Right atrium auricular region (tissue), 2 donors: ENCODE measurements around the gene CD22. TPM values are rescaled to one million over a fixed set of nuclear protein-coding genes. Genes with fewer than 3 reads are reported as not detected.

Source experiments
- DNase-seq: peaks from one replicate; pipeline ENCODE4 v3.0.0-alpha.2; 2019; ENCODE audit warnings: low spot score
- H3K27ac ChIP-seq, 2 donors: fragments of 200-600 bp; sonication (generic); 1 replicate in 1 of 2; 2 replicates in 1 of 2; pipeline ENCODE4 v1.5.1; 2016 to 2019
- H3K27me3 ChIP-seq, 2 donors: fragments of 200-600 bp; sonication (generic); one replicate each; pipeline versions ENCODE4 v1.5.1 to v1.6.0; 2017 to 2019
- H3K36me3 ChIP-seq: fragments of 200-600 bp; sonication (generic); one replicate; pipeline ENCODE4 v1.5.1; 2016
- H3K4me1 ChIP-seq, 2 donors: fragments of 200-600 bp; sonication (generic); one replicate each; pipeline versions ENCODE4 v1.5.1 to v1.6.0; 2017 to 2019
- H3K4me3 ChIP-seq, 2 donors: fragments of 200-600 bp; sonication (generic); 1 replicate in 1 of 2; 2 replicates in 1 of 2; pipeline ENCODE4 v1.5.1; 2017 to 2019; ENCODE audit warnings: mild to moderate bottlenecking in 1 of 2, moderate library complexity in 1 of 2
- H3K9me3 ChIP-seq, 2 donors: fragments of 200-600 bp; sonication (generic); one replicate each; pipeline ENCODE4 v1.5.1; 2019
- total RNA-seq, 2 donors: library from RNA; depleted of rRNA; stranded (reverse); fragments of >200 nt; gene quantifications; one replicate each; pipeline ENCODE4 v1.1.0, GENCODE V29; 2016
- TF ChIP-seq, protein P1 (sequence below), 2 donors: fragments of 200-600 bp; sonication (generic); IDR thresholded peaks; one replicate each; pipeline ENCODE4 v1.5.1; 2019; ENCODE audit warnings: antibody characterized with exemption in 2 of 2

CD22 gene
- total RNA-seq, 2 donors from 2014 or later: 1.4 TPM; not detected in 1

DNA sequence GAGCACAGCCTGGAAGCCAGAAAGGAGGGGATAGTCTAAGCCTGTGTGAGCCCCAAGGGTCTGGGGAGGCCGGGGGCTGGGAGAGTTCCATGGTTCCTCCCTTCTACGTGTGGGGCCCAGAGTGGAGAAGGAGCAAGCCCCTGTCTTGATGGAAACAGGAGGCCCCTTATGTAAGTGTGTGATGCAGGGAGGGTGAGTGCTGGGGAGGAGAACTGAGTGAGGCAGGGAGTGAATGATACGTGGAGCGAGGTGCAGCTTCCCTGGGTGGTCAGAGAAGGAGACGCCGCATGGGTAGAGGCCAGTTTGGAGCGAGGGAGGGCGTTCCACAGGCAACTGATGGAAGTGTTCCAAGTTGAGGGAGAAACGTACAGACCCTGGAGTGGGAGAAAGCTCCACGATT, 21.1 kb upstream of the CD22 start:
- H3K27me3 ChIP-seq: no peaks in the 10 kb centered on the region
- no peak overlapping the region for H3K4me3 ChIP-seq
- H3K4me1 ChIP-seq: peaks cover 0 to 7% of the 10 kb centered on the region in 2 donors
- no peaks in the 10 kb centered on the region for H3K36me3 ChIP-seq
- H3K27ac ChIP-seq: no peak overlapping the region
- H3K9me3 ChIP-seq: no peaks in the 10 kb centered on the region
- TF ChIP-seq, protein P1, sequence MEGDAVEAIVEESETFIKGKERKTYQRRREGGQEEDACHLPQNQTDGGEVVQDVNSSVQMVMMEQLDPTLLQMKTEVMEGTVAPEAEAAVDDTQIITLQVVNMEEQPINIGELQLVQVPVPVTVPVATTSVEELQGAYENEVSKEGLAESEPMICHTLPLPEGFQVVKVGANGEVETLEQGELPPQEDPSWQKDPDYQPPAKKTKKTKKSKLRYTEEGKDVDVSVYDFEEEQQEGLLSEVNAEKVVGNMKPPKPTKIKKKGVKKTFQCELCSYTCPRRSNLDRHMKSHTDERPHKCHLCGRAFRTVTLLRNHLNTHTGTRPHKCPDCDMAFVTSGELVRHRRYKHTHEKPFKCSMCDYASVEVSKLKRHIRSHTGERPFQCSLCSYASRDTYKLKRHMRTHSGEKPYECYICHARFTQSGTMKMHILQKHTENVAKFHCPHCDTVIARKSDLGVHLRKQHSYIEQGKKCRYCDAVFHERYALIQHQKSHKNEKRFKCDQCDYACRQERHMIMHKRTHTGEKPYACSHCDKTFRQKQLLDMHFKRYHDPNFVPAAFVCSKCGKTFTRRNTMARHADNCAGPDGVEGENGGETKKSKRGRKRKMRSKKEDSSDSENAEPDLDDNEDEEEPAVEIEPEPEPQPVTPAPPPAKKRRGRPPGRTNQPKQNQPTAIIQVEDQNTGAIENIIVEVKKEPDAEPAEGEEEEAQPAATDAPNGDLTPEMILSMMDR (IDR thresholded peaks at IDR 0.05): no peak
- DNase-seq: no peak

DNA sequence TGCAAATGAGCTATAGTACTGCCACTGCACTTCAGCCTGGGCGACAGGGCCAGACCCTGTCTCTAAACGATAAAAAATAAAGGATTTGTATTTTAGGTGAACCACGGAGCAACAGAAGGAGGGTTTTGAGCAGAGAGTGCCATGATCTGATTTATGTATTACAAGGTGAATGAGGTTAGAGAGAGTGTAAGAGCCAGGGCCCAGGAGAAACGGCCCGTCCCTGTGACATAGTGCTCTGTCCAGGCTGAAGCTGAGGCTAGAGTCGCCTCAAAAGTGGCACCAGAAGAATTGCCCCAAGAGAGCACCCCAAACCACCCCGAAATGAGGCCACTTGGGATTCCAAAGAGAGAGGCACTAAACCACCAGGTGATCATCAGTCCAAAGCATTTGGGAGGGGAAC, 20.1 kb upstream of the CD22 start:
- no peaks in the 10 kb centered on the region for H3K9me3 ChIP-seq
- no peaks in the 10 kb centered on the region for H3K27me3 ChIP-seq
- H3K36me3 ChIP-seq: no peaks in the 10 kb centered on the region
- DNase-seq: no peak
- H3K4me3 ChIP-seq: no peak overlapping the region
- H3K4me1 ChIP-seq: peaks cover 0 to 7% of the 10 kb centered on the region in 2 donors
- TF ChIP-seq, protein P1 (IDR thresholded peaks at IDR 0.05): no peak
- H3K27ac ChIP-seq: no peak overlapping the region

DNA sequence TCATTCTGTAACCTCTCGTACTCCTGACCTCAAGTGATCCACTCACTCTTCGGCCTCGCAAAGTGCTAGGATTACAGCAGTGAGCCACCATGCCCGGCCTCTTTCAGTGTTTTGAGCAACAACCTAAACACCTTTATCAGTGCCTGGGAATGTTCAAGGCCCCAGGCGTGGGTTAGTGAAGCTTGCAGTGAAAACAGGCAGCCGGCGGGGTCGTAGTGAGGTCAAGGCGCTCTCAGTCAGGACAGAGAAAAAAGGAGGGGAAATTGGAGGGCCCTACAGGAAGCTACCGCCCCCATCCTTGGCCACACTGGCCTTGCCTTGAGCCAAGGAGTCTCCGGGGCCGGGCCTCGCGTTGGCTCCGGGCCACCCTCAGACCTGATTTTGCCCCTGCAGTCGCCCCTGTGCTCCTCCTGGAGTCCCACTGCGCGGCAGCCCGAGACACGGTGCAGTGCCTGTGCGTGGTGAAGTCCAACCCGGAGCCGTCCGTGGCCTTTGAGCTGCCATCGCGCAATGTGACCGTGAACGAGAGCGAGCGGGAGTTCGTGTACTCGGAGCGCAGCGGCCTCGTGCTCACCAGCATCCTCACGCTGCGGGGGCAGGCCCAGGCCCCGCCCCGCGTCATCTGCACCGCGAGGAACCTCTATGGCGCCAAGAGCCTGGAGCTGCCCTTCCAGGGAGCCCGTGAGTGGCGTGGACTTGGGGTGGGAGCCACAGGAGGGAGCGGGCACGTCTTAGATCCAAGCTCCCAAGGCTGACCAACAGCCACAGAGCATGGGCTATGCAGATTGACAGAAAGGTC, 19.3 kb upstream of the CD22 start:
- DNase-seq: no peak
- Histone ChIP-seq H3K4me1 (peaks cover 0 to 7% of the 10 kb centered on the region in 2 donors), H3K27ac (no peak overlapping the region), H3K9me3 (no peaks in the 10 kb centered on the region), H3K4me3 (no peak overlapping the region), H3K27me3 (no peaks in the 10 kb centered on the region), H3K36me3 (no peaks in the 10 kb centered on the region)
- TF ChIP-seq, protein P1 (IDR thresholded peaks at IDR 0.05): no peak

DNA sequence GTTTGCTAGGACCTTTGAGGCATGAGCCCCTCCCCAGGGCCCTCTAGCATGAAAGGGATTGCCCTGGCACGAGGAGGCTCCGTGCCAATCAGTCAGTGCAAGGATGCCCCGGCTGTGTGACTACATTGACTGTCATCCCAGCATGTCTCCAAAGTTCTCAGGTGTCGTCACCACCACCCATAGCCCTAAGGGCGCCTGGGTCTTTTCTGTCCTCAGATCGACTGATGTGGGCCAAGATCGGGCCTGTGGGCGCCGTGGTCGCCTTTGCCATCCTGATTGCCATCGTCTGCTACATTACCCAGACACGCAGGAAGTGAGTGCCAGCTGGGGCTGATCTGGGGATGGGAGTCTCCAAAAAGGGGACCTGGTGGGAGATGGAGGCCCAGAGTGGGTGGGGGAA, 18.7 kb upstream of the CD22 start:
- Histone ChIP-seq H3K27me3 (no peaks in the 10 kb centered on the region), H3K4me3 (no peak overlapping the region), H3K27ac (no peak overlapping the region), H3K9me3 (no peaks in the 10 kb centered on the region), H3K36me3 (no peaks in the 10 kb centered on the region), H3K4me1 (peaks cover 0 to 7% of the 10 kb centered on the region in 2 donors)
- DNase-seq: no peak
- TF ChIP-seq, protein P1 (IDR thresholded peaks at IDR 0.05): no peak

DNA sequence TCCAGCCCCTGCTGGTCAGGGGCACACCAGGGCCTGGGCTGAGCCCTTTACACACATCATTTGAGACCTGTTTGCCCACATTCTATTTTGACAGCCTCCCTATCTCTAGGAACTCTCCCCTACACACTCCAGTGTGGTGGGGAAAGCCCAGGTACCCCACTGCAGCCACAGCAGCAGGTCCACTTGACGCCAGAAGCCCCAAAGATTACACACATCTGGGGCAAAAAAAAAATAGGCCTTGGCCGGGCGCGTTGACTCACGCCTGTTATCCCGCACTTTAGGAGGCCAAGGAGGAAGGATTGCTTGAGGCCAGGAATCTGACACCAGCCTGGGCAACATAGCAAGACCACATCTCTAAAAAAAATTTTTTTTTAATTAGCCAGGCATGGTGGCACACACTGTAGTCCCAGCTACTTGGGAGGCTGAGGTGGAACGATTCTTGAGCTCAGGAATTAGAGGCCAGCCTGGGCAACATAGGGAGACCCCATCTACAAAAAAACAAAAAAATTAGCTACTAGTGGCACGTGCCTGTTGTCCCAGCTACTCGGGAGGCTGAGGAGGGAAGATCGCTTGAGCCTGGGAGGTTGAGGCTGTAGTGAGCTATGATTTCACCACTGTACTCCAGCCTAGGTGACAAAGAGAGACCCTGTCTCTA, 18.0 kb upstream of the CD22 start:
- Histone ChIP-seq H3K4me3 (no peak overlapping the region), H3K9me3 (no peaks in the 10 kb centered on the region), H3K27ac (no peak overlapping the region), H3K4me1 (peaks cover 0 to 7% of the 10 kb centered on the region in 2 donors), H3K36me3 (no peaks in the 10 kb centered on the region), H3K27me3 (no peaks in the 10 kb centered on the region)
- DNase-seq: no peak
- TF ChIP-seq, protein P1 (IDR thresholded peaks at IDR 0.05): no peak
